ENCODE measurements around the gene MPZL3.

GRCh38 chr11:118212781-118213191 lies 39.4 kb downstream of the MPZL3 start:
- TF ChIP-seq, protein P1, sequence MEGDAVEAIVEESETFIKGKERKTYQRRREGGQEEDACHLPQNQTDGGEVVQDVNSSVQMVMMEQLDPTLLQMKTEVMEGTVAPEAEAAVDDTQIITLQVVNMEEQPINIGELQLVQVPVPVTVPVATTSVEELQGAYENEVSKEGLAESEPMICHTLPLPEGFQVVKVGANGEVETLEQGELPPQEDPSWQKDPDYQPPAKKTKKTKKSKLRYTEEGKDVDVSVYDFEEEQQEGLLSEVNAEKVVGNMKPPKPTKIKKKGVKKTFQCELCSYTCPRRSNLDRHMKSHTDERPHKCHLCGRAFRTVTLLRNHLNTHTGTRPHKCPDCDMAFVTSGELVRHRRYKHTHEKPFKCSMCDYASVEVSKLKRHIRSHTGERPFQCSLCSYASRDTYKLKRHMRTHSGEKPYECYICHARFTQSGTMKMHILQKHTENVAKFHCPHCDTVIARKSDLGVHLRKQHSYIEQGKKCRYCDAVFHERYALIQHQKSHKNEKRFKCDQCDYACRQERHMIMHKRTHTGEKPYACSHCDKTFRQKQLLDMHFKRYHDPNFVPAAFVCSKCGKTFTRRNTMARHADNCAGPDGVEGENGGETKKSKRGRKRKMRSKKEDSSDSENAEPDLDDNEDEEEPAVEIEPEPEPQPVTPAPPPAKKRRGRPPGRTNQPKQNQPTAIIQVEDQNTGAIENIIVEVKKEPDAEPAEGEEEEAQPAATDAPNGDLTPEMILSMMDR (IDR thresholded peaks at IDR 0.05; ENCODE audit: insufficient read depth, low read depth, low read length): no peak
- TF ChIP-seq EZH2 (IDR thresholded peaks at IDR 0.05; ENCODE audit: insufficient read depth, low read length): no peak

Measured in astrocyte (in vitro differentiated cells and primary cell).